Upper lobe of left lung (tissue), 6 donors: ENCODE data around the gene SENP5. TPM values are rescaled to one million over a fixed set of nuclear protein-coding genes. Genes with fewer than 3 reads are reported as not detected.

Experiments
- ATAC-seq, 2 donors: fragments of 200-7000 bp; cut with Tn5 transposase; one replicate each; pipeline ENCODE4 v1.9.1; 2022; ENCODE audit warnings: mild to moderate bottlenecking in 2 of 2, moderate library complexity in 2 of 2; ENCODE audit not compliant: low FRiP score in 2 of 2
- DNase-seq, 2 donors: peaks; one replicate each; pipeline ENCODE4 v3.0.0-alpha.2; 2019 to 2020
- H3K27ac ChIP-seq, 4 donors: fragments of 200-600 bp; sonication (generic); one replicate each; pipeline ENCODE4 v1.5.1; 2016 to 2019
- H3K27me3 ChIP-seq, 4 donors: fragments of 200-600 bp; sonication (generic); one replicate each; pipeline ENCODE4 v1.5.1; 2017 to 2019
- H3K36me3 ChIP-seq, 4 donors: fragments of 200-600 bp; sonication (generic); one replicate each; pipeline ENCODE4 v1.5.1; 2016 to 2019
- H3K4me1 ChIP-seq, 4 donors: fragments of 200-600 bp; sonication (generic); one replicate each; pipeline ENCODE4 v1.5.1; 2018 to 2019
- H3K4me3 ChIP-seq, 4 donors: fragments of 200-600 bp; sonication (generic); one replicate each; pipeline ENCODE4 v1.5.1; 2017 to 2019; ENCODE audit warnings: mild to moderate bottlenecking in 2 of 4, moderate library complexity in 1 of 4
- H3K9me3 ChIP-seq, 4 donors: fragments of 200-600 bp; sonication (generic); one replicate each; pipeline ENCODE4 v1.5.1; 2018 to 2019
- CTCF ChIP-seq, 6 experiments: fragments of 450-650 bp in 4 of 6; fragments of 200-600 bp in 2 of 6; sonication (generic) in 2 of 6; IDR thresholded peaks; one replicate each; pipeline ENCODE4 v1.5.1; 2016 to 2019; ENCODE audit warnings: antibody characterized with exemption in 6 of 6
- EP300 ChIP-seq, 4 donors: sonication (generic); formaldehyde crosslinking; IDR thresholded peaks; one replicate each; pipeline ENCODE4 v1.5.1; 2017; ENCODE audit warnings: antibody characterized with exemption in 4 of 4, control low read depth in 2 of 4
- POLR2A ChIP-seq, 4 donors: fragments of 450-650 bp; IDR thresholded peaks; one replicate each; pipeline ENCODE4 v1.5.1; 2016 to 2017; ENCODE audit warnings: antibody characterized with exemption in 4 of 4, mild to moderate bottlenecking in 2 of 4
- POLR2AphosphoS5 ChIP-seq, 2 donors: sonication (generic); formaldehyde crosslinking; IDR thresholded peaks; one replicate each; pipeline ENCODE4 v1.5.1; 2017; ENCODE audit warnings: antibody characterized with exemption in 2 of 2
- WGBS, 2 donors: methylation state at CpG; one replicate each; pipeline ENCODE4 v1.1.5; 2017 to 2018; 5-methylcytosine and 5-hydroxymethylcytosine counted together
- total RNA-seq, 6 donors: library from RNA; depleted of rRNA in 4 of 6; stranded (reverse); fragments of >200 nt in 4 of 6; gene quantifications; one replicate each; pipeline versions ENCODE4 v1.1.0 to v1.2.1, GENCODE V29; 2016 to 2021
- donor health status: DM: no; HTN: no; CAD: no; lungs with moderate emphysema.
- donor health status: DM: no; HTN: yes; CAD: no; lungs with severe emphysema.

SENP5 gene
- total RNA-seq, 6 donors from 2014 or later = 25.8 to 67.1 (median 41.5) TPM

DNA sequence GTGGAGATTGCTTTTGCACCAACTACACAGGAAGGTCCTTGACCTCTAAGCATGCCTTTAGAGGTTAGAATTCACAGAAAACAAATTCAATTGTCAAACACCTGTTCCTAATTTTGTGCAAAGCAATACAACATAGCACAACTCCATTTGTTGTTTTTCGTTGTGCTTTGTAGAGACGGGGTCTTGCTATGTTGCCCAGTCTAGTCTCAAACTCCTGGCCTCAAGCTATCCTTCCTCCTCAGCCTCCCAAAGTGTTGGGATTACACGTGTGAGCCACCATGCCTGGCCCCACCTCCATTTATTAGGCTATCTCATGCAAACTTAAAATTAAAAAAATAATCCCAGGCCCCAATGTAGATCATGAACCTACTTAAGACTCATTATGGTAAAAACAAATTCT is 68.6 kb downstream of the SENP5 start:
- WGBS, 2 donors = 88 to 91% methylated on average over 3 of the region's 3 CpGs

GRCh38 chr3:196938124-196938523 is 70.4 kb downstream of the SENP5 start:
- Histone ChIP-seq H3K4me1 (peaks cover 8 to 21% (median 12%) of the 10 kb centered on the region in 4 donors), H3K27ac (no peak overlapping the region), H3K9me3 (no peaks in the 10 kb centered on the region), H3K27me3 (no peaks in the 10 kb centered on the region), H3K4me3 (no peak overlapping the region), H3K36me3 (peaks cover 28 to 66% (median 57%) of the 10 kb centered on the region in 4 donors)
- WGBS, 2 donors = 91 to 94% methylated on average over 2 of the region's 2 CpGs
- DNase-seq (no peak), ATAC-seq (no peak)
- no peak for TF ChIP-seq CTCF (IDR thresholded peaks at IDR 0.05)
- no peak for TF ChIP-seq POLR2AphosphoS5 (IDR thresholded peaks at IDR 0.05)
- no peak for TF ChIP-seq EP300 (IDR thresholded peaks at IDR 0.05)
- TF ChIP-seq POLR2A (IDR thresholded peaks at IDR 0.05) = no peak

More for the DNA sequence above, 68.6 kb downstream of the SENP5 start:
- no peaks in the 10 kb centered on the region for H3K9me3 ChIP-seq
- peaks cover 28 to 85% (median 70%) of the 10 kb centered on the region in 4 donors for H3K36me3 ChIP-seq
- H3K27ac ChIP-seq = no peak overlapping the region
- no peaks in the 10 kb centered on the region for H3K27me3 ChIP-seq
- peaks cover 8 to 12% (median 9%) of the 10 kb centered on the region in 4 donors for H3K4me1 ChIP-seq
- no peak for DNase-seq
- ATAC-seq = no peak
- TF ChIP-seq POLR2AphosphoS5 (IDR thresholded peaks at IDR 0.05) = no peak
- no peak for TF ChIP-seq POLR2A (IDR thresholded peaks at IDR 0.05)
- no peak for TF ChIP-seq CTCF (IDR thresholded peaks at IDR 0.05)
- TF ChIP-seq EP300 (IDR thresholded peaks at IDR 0.05) = no peak
- H3K4me3 ChIP-seq = no peak overlapping the region

DNA sequence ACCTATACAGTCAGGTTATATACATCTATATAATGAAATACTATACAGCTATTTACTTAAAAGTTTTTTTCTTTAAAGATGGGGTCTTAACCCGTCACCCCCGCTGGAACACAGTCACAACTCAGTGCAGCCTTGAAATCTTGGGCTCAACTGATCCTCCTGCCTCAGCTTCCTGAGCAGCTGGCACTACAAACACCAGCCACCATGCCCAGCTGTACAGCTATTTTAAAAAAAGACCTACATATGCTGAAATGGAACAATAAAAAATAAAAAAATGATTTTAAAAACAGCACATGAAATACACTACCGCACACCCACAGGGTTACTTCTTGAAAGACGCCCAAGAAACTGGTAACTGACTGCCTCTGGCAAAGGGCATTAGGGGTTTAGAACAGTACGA is 70.9 kb downstream of the SENP5 start:
- DNase-seq (no peak), ATAC-seq (no peak)
- 93 to 94% methylated on average over 5 of the region's 5 CpGs for WGBS, 2 donors
- Histone ChIP-seq H3K27me3 (no peaks in the 10 kb centered on the region), H3K36me3 (peaks cover 28 to 62% (median 53%) of the 10 kb centered on the region in 4 donors), H3K4me1 (peaks cover 12 to 26% (median 17%) of the 10 kb centered on the region in 4 donors), H3K27ac (no peak overlapping the region), H3K9me3 (no peaks in the 10 kb centered on the region), H3K4me3 (no peak overlapping the region)
- TF ChIP-seq POLR2AphosphoS5 (IDR thresholded peaks at IDR 0.05) = no peak
- no peak for TF ChIP-seq CTCF (IDR thresholded peaks at IDR 0.05)
- TF ChIP-seq EP300 (IDR thresholded peaks at IDR 0.05) = no peak
- no peak for TF ChIP-seq POLR2A (IDR thresholded peaks at IDR 0.05)

DNA sequence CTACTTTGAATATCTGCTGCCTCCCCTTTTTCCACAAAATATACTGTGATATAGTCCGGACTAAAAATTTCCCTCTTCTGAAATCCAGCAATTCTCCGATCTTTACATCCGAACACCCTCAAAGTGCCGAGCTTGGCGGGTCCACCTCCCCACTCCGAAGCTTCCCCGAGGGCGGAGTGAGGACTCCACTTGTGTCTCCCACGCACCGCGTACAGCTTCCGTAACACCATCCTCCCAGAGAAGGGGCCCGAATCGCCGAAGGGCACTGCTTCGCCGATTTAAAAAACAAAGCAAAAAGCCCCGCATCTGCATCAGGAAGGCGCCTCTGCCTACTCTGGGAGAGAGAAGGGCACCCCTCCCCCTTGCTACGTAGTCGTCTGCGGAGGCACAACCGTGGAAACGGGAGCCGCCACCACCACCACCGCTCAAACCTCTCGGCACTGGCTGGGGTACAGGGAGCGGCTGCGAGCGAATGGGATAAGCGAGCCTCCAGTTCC is 74.1 kb downstream of the SENP5 start:
- DNase-seq = peak in 1 of 2 donors; percentile 42
- peak; percentile 74 to 78 for ATAC-seq

More for the DNA sequence above, 74.1 kb downstream of the SENP5 start:
- 0% methylated on average over 25 to 31 of the region's 31 CpGs for WGBS, 2 donors
- peak overlapping the region; percentile 91 to 97 (median 93) for H3K27ac ChIP-seq
- peaks cover 17 to 34% (median 22%) of the 10 kb centered on the region in 4 donors for H3K4me1 ChIP-seq
- peaks cover 9 to 30% (median 26%) of the 10 kb centered on the region in 4 donors for H3K36me3 ChIP-seq
- H3K4me3 ChIP-seq = peak overlapping the region; percentile 53 to 91 (median 68)
- no peaks in the 10 kb centered on the region for H3K9me3 ChIP-seq
- TF ChIP-seq CTCF (IDR thresholded peaks at IDR 0.05) (no peak), POLR2AphosphoS5 (IDR thresholded peaks at IDR 0.05) (no peak), POLR2A (IDR thresholded peaks at IDR 0.05) (no peak), EP300 (IDR thresholded peaks at IDR 0.05) (no peak)
- no peaks in the 10 kb centered on the region for H3K27me3 ChIP-seq
